AG04449 (cell line): ENCODE measurements around the gene KLHL29.

Experiments
- CTCF ChIA-PET: fragments of 350-600 bp; formaldehyde crosslinking; extraction: SDS; loops from one replicate; lab custom pipeline; 2021; ENCODE audit warnings: antibody characterized with exemption; lab: Yijun Ruan, JAX
- POLR2A ChIA-PET: fragments of 400-600, 350-600 bp; formaldehyde crosslinking; extraction: SDS; loops from one replicate; lab custom pipeline; 2020; ENCODE audit warnings: antibody characterized with exemption, inconsistent platforms; lab: Yijun Ruan, JAX
- DNase-seq: peaks from one replicate; pipeline ENCODE4 v3.0.0-alpha.2; 2010; ENCODE audit warnings: low read depth, low spot score
- H3K4me3 ChIP-seq: 2 replicates; pipeline ENCODE4 v1.5.1; 2011; ENCODE audit warnings: low read depth, mild to moderate bottlenecking, control low read depth, low read length
- TF ChIP-seq, protein P1 (sequence below): IDR thresholded peaks from one replicate; pipeline ENCODE4 v1.5.1; 2011; ENCODE audit warnings: mild to moderate bottlenecking, moderate library complexity, low read length, control low read depth, inconsistent platforms; ENCODE audit not compliant: insufficient read depth; ENCODE audit errors: missing control alignments

Gene KLHL29

DNA sequence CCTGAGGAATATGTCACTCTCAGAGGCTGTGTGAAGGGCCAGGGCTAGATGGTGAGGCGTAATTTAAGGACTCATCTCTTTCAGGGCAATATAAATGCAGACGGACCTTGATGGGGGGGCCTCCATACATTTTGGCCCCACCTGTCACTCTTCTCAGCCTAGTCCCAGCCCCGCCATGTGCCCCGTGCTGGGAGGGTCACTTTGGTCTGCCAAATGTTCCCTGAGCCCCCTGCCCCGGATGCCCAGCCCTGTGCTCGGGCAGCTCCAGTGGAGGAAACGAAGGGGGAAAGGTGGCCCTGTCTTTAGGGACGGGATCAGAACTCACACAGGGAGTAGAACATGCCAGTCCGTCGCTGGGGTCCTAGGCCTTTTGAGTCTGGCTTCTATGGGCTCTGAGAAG lies 168.6 kb downstream of the KLHL29 start:
- POLR2A ChIA-PET: no interaction called here
- CTCF ChIA-PET: no interaction called here

DNA sequence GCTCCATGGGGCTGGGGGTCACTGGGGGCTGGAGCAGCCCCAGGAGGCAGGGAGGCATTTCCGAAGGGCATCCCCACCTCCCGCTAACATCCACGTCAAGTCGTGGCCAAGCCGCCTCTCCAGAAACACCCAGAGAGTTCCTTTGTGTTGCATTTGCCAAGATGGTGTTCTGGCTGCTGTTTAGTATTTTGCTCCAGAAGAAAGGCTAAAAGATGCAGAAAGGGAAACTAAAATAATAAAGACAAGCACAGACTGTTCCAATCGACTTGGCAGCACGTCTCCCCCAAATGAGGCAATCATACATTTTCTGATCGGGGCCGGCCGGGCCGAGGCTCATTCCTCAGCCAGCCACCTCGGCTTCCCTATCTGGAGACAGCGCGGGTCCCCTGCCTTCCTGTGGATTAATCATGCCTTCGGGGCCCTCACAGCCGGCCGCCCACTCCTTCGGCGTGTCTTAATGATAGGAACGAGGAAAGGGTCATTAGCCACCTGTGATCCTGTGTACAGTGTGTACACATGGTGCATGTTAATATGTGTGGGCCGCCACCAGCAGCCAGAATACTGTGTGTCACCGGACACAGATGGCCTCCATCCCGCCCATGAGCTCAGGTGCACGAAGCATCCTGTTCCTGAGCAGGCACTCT lies 169.2 kb downstream of the KLHL29 start:
- POLR2A ChIA-PET: no interaction called here
- TF ChIP-seq, protein P1, sequence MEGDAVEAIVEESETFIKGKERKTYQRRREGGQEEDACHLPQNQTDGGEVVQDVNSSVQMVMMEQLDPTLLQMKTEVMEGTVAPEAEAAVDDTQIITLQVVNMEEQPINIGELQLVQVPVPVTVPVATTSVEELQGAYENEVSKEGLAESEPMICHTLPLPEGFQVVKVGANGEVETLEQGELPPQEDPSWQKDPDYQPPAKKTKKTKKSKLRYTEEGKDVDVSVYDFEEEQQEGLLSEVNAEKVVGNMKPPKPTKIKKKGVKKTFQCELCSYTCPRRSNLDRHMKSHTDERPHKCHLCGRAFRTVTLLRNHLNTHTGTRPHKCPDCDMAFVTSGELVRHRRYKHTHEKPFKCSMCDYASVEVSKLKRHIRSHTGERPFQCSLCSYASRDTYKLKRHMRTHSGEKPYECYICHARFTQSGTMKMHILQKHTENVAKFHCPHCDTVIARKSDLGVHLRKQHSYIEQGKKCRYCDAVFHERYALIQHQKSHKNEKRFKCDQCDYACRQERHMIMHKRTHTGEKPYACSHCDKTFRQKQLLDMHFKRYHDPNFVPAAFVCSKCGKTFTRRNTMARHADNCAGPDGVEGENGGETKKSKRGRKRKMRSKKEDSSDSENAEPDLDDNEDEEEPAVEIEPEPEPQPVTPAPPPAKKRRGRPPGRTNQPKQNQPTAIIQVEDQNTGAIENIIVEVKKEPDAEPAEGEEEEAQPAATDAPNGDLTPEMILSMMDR: no peak
- CTCF ChIA-PET: interaction anchor here (0.6 kb wide), 1 partner anchor 11 kb away, joined by 3 read pairs; no protein-coding TSS in a partner anchor
- no peak for DNase-seq
- H3K4me3 ChIP-seq: no peak overlapping the region

More for the DNA sequence above, 168.6 kb downstream of the KLHL29 start:
- TF ChIP-seq, protein P1: no peak
- no peak for DNase-seq
- no peak overlapping the region for H3K4me3 ChIP-seq

DNA sequence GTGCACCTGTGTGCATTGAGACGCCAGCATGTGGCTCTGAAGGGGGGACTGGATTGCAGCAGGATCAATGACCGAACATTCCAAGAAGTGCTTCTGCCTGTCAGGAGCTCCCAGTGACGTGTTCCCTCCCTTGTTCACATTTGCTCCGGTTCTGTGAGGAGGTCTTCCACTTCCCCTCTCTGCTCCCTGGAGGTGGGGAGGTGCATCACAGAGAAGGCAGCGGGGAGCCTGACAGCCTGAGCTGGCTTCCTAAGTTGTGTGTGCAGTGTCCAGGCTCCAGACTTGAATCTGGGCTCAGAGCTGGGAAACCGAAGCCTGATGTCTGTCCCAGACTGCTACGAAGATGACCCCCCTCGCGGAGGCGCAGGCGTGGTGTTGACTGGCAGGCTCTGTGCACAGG lies 171.0 kb downstream of the KLHL29 start:
- H3K4me3 ChIP-seq: no peak overlapping the region
- no peak for DNase-seq
- CTCF ChIA-PET: no interaction called here
- TF ChIP-seq, protein P1: no peak
- POLR2A ChIA-PET: no interaction called here

DNA sequence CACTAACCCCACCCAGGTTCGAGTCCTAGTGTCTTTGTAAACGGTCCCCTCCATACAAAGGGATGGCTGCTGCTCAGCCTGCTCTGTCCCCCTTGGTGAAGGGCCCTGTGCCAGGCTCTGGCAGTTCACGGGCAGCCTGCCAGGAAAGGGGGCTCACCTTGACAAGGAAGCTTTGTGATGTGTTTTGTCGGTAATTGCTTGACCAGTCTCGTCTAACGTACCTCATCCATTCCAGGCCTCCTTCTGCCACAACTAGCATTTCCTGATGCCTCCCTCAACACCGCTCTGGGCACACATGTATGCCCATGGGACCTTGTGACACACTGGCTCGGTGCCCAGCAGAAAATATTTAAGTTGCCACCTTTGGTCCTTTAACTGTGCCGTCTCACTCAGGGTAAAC lies 171.9 kb downstream of the KLHL29 start:
- no peak for DNase-seq
- POLR2A ChIA-PET: no interaction called here
- CTCF ChIA-PET: no interaction called here

DNA sequence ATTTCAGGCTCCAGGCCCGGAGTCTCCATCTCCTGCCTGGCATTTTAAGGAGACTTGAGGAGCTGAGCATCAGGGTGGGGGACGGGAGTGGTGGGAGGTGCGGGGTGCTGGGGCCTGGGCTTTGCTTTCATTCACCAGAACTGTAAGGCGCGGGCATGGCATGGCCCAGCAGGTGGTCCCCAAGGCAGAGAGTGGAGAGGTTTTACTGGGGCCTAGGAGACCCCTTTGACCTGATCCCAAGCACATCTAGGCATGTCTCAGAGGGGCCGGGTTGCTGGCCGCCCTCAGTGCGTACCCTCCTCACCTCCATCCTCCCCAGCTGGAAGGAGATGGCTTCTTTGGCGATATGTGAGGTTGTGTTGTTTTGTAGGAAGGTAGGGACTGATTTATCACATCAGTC lies 172.5 kb downstream of the KLHL29 start:
- H3K4me3 ChIP-seq: no peak overlapping the region
- DNase-seq: no peak
- ChIA-PET CTCF (no interaction called here), POLR2A (no interaction called here)
- TF ChIP-seq, protein P1: no peak

More for the DNA sequence above, 171.9 kb downstream of the KLHL29 start:
- no peak overlapping the region for H3K4me3 ChIP-seq
- TF ChIP-seq, protein P1: no peak

DNA sequence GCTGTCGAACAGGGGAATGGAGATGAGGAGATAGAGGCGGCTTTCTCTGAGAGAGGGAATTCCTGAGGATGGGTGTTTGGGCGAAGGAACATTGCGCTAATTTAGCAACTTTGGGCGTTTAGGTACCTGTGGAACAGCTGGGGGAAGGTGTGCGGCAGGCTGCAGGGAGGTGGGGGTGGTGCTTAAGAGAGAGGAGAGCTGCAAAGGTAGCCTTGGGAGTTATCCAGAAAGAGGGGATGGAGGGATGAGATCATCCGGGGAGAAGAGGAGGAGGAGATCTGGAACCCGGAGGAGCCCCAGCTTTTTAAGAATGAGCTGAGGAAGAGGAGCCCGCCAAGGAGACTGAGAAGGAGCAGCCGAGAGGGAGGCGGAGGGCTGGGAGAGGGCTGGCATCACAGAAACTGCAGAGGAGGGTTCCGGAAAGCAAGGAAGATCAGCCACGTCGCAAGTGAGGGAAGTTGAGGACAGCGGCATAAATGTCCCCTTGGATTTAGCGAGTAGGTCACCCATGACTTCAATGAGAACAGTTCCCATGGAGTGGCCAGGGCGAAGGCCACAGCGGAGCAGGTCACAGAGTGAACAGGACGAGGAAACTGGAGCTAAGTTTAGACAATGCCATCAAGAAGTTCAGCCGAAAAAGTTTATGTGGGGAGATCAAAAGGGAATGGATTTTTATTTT lies 174.7 kb downstream of the KLHL29 start:
- ChIA-PET CTCF (no interaction called here), POLR2A (no interaction called here)
- DNase-seq: no peak
- H3K4me3 ChIP-seq: no peak overlapping the region
- TF ChIP-seq, protein P1: no peak
